Measurements from ENCODE around the gene RNF222. TPM values are rescaled to one million over a fixed set of nuclear protein-coding genes. Genes with fewer than 3 reads are reported as not detected.
"Not testable (repeated sequence)": the region's sequence is repeated elsewhere in the genome, so short reads cannot be mapped to it uniquely, and the experiment has no call there.

The RNF222 gene
- total and polyA plus RNA-seq, 8 donors: 0.08 to 0.15 (median 0.13) TPM; not detected in 3

DNA sequence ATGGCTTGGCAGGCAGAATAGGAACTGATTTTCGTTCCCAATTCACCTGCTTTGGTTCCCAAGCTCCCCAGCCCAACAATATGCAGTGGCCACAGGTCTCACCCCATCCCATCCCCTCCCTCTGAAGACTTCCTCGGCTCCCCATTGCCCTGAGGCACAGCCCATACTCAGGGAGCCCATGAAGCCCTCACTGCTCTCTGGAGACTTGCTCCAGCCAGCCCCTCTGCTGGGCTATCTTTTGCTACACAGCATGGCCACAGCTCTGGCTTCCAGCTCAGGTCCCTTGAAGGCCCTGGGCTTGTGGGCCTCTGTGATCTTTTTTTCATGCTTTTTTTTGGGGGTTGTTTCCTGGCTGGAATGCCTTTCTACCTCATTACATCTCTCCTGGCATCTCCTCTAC is 8.5 kb upstream of the RNF222 start:
- peaks cover 0 to 12% of the 10 kb centered on the region in 2 donors for H3K4me1 ChIP-seq
- H3K36me3 ChIP-seq: no peaks in the 10 kb centered on the region
- intact Hi-C loops (cut with DNase I): no loop called here
- no peak overlapping the region for H3K27ac ChIP-seq
- H3K9me3 ChIP-seq: no peaks in the 10 kb centered on the region
- DNase-seq (no peak), ATAC-seq (no peak)
- TF ChIP-seq, protein P1, sequence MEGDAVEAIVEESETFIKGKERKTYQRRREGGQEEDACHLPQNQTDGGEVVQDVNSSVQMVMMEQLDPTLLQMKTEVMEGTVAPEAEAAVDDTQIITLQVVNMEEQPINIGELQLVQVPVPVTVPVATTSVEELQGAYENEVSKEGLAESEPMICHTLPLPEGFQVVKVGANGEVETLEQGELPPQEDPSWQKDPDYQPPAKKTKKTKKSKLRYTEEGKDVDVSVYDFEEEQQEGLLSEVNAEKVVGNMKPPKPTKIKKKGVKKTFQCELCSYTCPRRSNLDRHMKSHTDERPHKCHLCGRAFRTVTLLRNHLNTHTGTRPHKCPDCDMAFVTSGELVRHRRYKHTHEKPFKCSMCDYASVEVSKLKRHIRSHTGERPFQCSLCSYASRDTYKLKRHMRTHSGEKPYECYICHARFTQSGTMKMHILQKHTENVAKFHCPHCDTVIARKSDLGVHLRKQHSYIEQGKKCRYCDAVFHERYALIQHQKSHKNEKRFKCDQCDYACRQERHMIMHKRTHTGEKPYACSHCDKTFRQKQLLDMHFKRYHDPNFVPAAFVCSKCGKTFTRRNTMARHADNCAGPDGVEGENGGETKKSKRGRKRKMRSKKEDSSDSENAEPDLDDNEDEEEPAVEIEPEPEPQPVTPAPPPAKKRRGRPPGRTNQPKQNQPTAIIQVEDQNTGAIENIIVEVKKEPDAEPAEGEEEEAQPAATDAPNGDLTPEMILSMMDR (IDR thresholded peaks at IDR 0.05): no peak
- H3K4me3 ChIP-seq: no peak overlapping the region
- H3K27me3 ChIP-seq: no peaks in the 10 kb centered on the region

- no peak for ATAC-seq
Observed at GRCh38 chr17:8405499-8406016, 7.9 kb upstream of the RNF222 start.

DNA sequence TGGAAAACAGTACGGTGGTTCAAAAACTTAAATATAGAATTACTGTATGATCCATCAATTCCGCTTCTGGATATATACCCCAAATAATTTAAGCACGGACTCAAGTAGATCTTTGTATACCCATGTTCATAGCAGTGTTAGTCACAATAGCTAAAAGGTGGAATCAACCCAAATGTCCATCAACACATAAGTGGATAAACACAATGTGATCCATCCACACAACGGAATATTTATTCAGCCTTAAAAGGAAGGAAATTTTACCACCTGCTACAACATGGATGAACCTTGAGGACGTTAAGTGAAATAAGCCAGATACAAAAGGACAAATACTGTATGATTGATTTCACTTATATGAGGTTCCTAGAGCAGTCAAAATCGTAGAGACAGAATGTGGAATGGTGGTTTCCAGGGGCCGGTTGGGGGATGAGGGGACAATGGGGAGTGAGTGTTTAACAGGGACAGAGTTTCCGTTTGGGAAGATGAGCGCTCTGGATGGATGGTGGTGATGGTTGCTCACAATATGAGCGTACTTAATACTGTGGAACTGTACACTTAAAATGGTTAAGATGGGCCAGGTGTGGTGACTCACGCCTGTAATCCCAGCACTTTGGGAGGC is 5.4 kb upstream of the RNF222 start:
- Histone ChIP-seq H3K9me3 (no peaks in the 10 kb centered on the region), H3K27me3 (peaks cover 0 to 24% of the 10 kb centered on the region in 2 donors), H3K4me1 (no peaks in the 10 kb centered on the region), H3K4me3 (no peak overlapping the region), H3K36me3 (no peaks in the 10 kb centered on the region), H3K27ac (no peak overlapping the region)
- TF ChIP-seq, protein P1 (IDR thresholded peaks at IDR 0.05): no peak
- ATAC-seq (no peak), DNase-seq (no peak)
- intact Hi-C loops (cut with DNase I): no loop called here

More at GRCh38 chr17:8405499-8406016, 7.9 kb upstream of the RNF222 start:
- intact Hi-C loops (cut with DNase I): no loop called here
- no peaks in the 10 kb centered on the region for H3K27me3 ChIP-seq
- H3K9me3 ChIP-seq: no peaks in the 10 kb centered on the region
- no peak overlapping the region for H3K4me3 ChIP-seq
- TF ChIP-seq, protein P1 (IDR thresholded peaks at IDR 0.05): no peak
- no peak for DNase-seq
- H3K36me3 ChIP-seq: no peaks in the 10 kb centered on the region
- peaks cover 0 to 7% of the 10 kb centered on the region in 2 donors for H3K4me1 ChIP-seq
- H3K27ac ChIP-seq: no peak overlapping the region

DNA sequence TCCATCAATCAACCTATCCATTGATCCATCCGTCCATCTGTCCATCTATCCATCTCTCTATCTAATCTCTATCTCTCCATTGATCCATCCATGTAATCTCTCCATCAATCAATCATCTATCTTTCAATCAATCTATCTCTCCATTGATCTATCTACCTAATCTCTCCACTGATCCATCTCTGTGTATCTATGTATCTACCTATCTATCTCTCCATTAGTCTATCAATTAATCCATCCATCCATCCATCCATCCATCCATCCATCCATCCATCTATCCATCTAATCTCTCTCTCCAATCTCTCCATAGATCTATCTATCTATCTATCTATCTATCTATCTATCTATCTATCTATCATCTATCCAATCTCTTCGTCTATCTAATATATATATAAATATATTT is 3.5 kb upstream of the RNF222 start:
- Histone ChIP-seq H3K9me3 (no peaks in the 10 kb centered on the region), H3K4me1 (no peaks in the 10 kb centered on the region), H3K27me3 (peaks cover 0 to 43% of the 10 kb centered on the region in 2 donors), H3K36me3 (no peaks in the 10 kb centered on the region), H3K4me3 (no peak overlapping the region), H3K27ac (no peak overlapping the region)
- no peak for ATAC-seq
- TF ChIP-seq, protein P1 (IDR thresholded peaks at IDR 0.05): no peak
- intact Hi-C loops (cut with DNase I): no loop called here
- no peak for DNase-seq

DNA sequence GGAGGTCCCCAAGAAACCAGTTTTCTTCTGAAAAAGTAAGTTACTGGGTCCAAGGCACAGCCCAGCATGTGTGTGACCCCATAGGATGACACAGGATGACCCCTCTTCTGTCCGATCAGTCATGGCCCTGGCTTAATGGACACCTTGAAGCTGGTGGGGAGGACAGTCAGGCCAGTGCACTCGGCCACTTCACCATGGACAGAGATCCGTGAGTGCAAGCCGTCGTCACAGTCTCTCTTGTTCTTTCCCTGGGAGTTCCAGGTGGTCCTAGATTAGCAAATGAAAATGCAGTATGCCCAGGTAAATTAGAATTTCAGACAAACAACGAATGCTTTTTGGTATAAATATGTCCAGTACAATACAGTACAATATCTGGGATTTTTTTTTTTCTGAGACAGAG is 1.4 kb upstream of the RNF222 start:
- ATAC-seq (no peak), DNase-seq (no peak)
- Histone ChIP-seq H3K27me3 (peaks cover 0 to 65% of the 10 kb centered on the region in 2 donors), H3K4me3 (no peak overlapping the region), H3K36me3 (no peaks in the 10 kb centered on the region), H3K27ac (no peak overlapping the region), H3K9me3 (no peaks in the 10 kb centered on the region), H3K4me1 (peaks cover 0 to under 1% of the 10 kb centered on the region in 2 donors)
- intact Hi-C loops (cut with DNase I): no loop called here
- TF ChIP-seq, protein P1 (IDR thresholded peaks at IDR 0.05): no peak

- H3K27ac ChIP-seq; DNase-seq; ATAC-seq; H3K36me3 ChIP-seq; H3K4me3 ChIP-seq; intact Hi-C loops (cut with DNase I); H3K9me3 ChIP-seq: not testable (repeated sequence)
- peaks cover 0 to 11% of the 10 kb centered on the region in 2 donors for H3K4me1 ChIP-seq
- peaks cover 0 to 74% of the 10 kb centered on the region in 2 donors for H3K27me3 ChIP-seq
Observed at GRCh38 chr17:8394497-8394896, 3.1 kb downstream of the RNF222 start.
